Endothelial cell of umbilical vein (primary cell): Measurements from ENCODE around the gene TMEM119. TPM values are rescaled to one million over a fixed set of nuclear protein-coding genes. Genes with fewer than 3 reads are reported as not detected.

Source experiments
- BruUV-seq: library from RNA; stranded (reverse); fragments of 400-500 nt; replicated peaks from 2 replicates; lab custom pipeline; 2021; lab: Mats Ljungman, UMichigan
- CTCF ChIA-PET: fragments of 300-600, 350-600 bp; sonication (Branson Sonifier 250); formaldehyde crosslinking; loops from one replicate; lab custom pipeline; 2021; ENCODE audit warnings: antibody characterized with exemption, inconsistent platforms; lab: Charles Lee
- POLR2A ChIA-PET: fragments of 300-600, 350-600 bp; sonication (Branson Sonifier 250); formaldehyde crosslinking; loops from one replicate; lab custom pipeline; 2021; ENCODE audit warnings: antibody characterized with exemption, inconsistent platforms; lab: Charles Lee
- DNase-seq: peaks from one replicate; pipeline ENCODE4 v3.0.0-alpha.2; 2011; ENCODE audit warnings: low read depth, low spot score
- FAIRE-seq: peaks from 2 replicates; lab custom pipeline; 2011; peaks lifted over from hg19 to GRCh38; lab: Jason Lieb, UNC
- H2AFZ ChIP-seq: 2 replicates; pipeline ENCODE4 v1.6.0; 2012; ENCODE audit warnings: low read depth, low read length, control low read depth, inconsistent platforms
- H3K27ac ChIP-seq: 2 replicates; pipeline ENCODE4 v1.5.1; 2011; ENCODE audit warnings: low read depth, mild to moderate bottlenecking, control low read depth, low read length, moderate library complexity; ENCODE audit not compliant: insufficient read depth
- H3K27me3 ChIP-seq, 2 experiments: 2 replicates each; pipeline versions ENCODE4 v1.6.0 to v1.6.1; 2011; ENCODE audit warnings: low read length in 2 of 2, mixed read lengths in 1 of 2; ENCODE audit not compliant: control insufficient read depth in 2 of 2, insufficient read depth in 2 of 2
- H3K36me3 ChIP-seq, 2 experiments: 2 replicates in 1 of 2; 3 replicates in 1 of 2; pipeline ENCODE4 v1.5.1; 2011; ENCODE audit warnings: low read length in 2 of 2, mild to moderate bottlenecking in 1 of 2, moderate library complexity in 1 of 2; ENCODE audit not compliant: control insufficient read depth in 2 of 2, insufficient read depth in 2 of 2; ENCODE audit errors: extremely low read depth in 1 of 2
- H3K4me1 ChIP-seq: 3 replicates; pipeline ENCODE4 v1.5.1; 2011; ENCODE audit warnings: mild to moderate bottlenecking, low read length; ENCODE audit not compliant: control insufficient read depth, insufficient read depth; ENCODE audit errors: extremely low read depth
- H3K4me2 ChIP-seq: 2 replicates; pipeline ENCODE4 v1.6.1; 2011; ENCODE audit warnings: low read length, control low read depth, mixed read lengths; ENCODE audit not compliant: insufficient read depth
- H3K4me3 ChIP-seq, 3 experiments: fragments of 200-600 bp in 1 of 3; sonication (generic), shearing (Covaris generic) in 1 of 3; replicated peaks in 1 of 3; 2 replicates each; pipeline ENCODE4 v1.5.1; 2011 to 2016; ENCODE audit warnings: control low read depth in 3 of 3, low read length in 3 of 3, mild to moderate bottlenecking in 2 of 3, inconsistent platforms in 1 of 3, low read depth in 1 of 3, moderate library complexity in 1 of 3; ENCODE audit not compliant: insufficient read depth in 1 of 3
- H3K79me2 ChIP-seq: 2 replicates; pipeline ENCODE4 v1.6.0; 2012; ENCODE audit warnings: low read length, inconsistent platforms; ENCODE audit not compliant: control insufficient read depth, insufficient read depth
- H3K9ac ChIP-seq: replicated peaks from 2 replicates; pipeline ENCODE3; 2011; ENCODE audit warnings: low read length, control low read depth; ENCODE audit not compliant: insufficient read depth; ENCODE audit errors: extremely low read depth
- H3K9me1 ChIP-seq: replicated peaks from 3 replicates; pipeline ENCODE4 v1.6.0; 2011; ENCODE audit warnings: mild to moderate bottlenecking, low read length; ENCODE audit not compliant: control insufficient read depth, insufficient read depth; ENCODE audit errors: extremely low read depth
- H3K9me3 ChIP-seq: replicated peaks from 2 replicates; pipeline ENCODE4 v1.5.1; 2012; ENCODE audit warnings: low read length, inconsistent platforms; ENCODE audit not compliant: control insufficient read depth, insufficient read depth
- H4K20me1 ChIP-seq: replicated peaks from 2 replicates; pipeline ENCODE3; 2011; ENCODE audit warnings: mild to moderate bottlenecking, low read length; ENCODE audit not compliant: control insufficient read depth, insufficient read depth; ENCODE audit errors: extremely low read depth
- FOS ChIP-seq: IDR thresholded peaks from 2 replicates; pipeline ENCODE4 v1.6.1; 2011; ENCODE audit warnings: mild to moderate bottlenecking, low read length, moderate library complexity, borderline replicate concordance; ENCODE audit not compliant: insufficient read depth
- GATA2 ChIP-seq: IDR thresholded peaks from 2 replicates; pipeline ENCODE4 v1.7.0; 2011; ENCODE audit warnings: low read depth, mild to moderate bottlenecking, moderate library complexity, mixed read lengths, low read length; ENCODE audit not compliant: insufficient read length, insufficient read depth
- JUN ChIP-seq: IDR thresholded peaks from 2 replicates; pipeline ENCODE4 v1.6.1; 2011; ENCODE audit warnings: borderline replicate concordance, low read depth; ENCODE audit not compliant: insufficient read length, insufficient read depth
- MYC ChIP-seq: IDR thresholded peaks from one replicate; pipeline ENCODE4 v1.6.1; 2011; ENCODE audit warnings: mild to moderate bottlenecking, low read depth, low read length
- POLR2A ChIP-seq: IDR thresholded peaks from 2 replicates; pipeline ENCODE4 v1.6.1; 2012; ENCODE audit warnings: low read depth, mild to moderate bottlenecking, control low read depth, low read length
- POLR2AphosphoS5 ChIP-seq: IDR thresholded peaks from 2 replicates; pipeline ENCODE4 v1.6.1; 2012; ENCODE audit warnings: low read depth, mild to moderate bottlenecking, control low read depth, low read length, moderate library complexity; ENCODE audit not compliant: insufficient read depth
- dilution Hi-C: fragments of 300-500 bp; cut with MboI; formaldehyde crosslinking; loops from one replicate; pipeline ENCODE4 v1.15.0; 2019; ENCODE audit warnings: low sequenced_read_pairs; ENCODE audit not compliant: extremely low pct_ligation_motif_present
- intact Hi-C: fragments of 100-400 bp; cut with micrococcal nuclease; formaldehyde crosslinking; loops from one replicate; pipeline ENCODE4 v1.10.0; 2022
- polyA plus RNA-seq, 4 experiments: library from polyadenylated mRNA; depleted of rRNA in 3 of 4; stranded (reverse) in 3 of 4; unstranded in 1 of 4; fragments of >200 nt; gene quantifications; 2 replicates each; pipeline versions ENCODE4 v1.2.1 to v1.2.3, GENCODE V29; 2011 to 2012; ENCODE audit warnings: missing spikeins in 1 of 4
- total RNA-seq: library from RNA; stranded (reverse); gene quantifications from 2 replicates; pipeline ENCODE4 v1.2.3, GENCODE V29; 2021
- TF ChIP-seq, protein P1 (sequence below): IDR thresholded peaks from 2 replicates; pipeline ENCODE4 v1.6.1; 2011; ENCODE audit not compliant: insufficient read depth, insufficient read length

Gene TMEM119
- total and polyA plus RNA-seq, 2 donors (not counting 3 experiments of a cell fraction or from before 2014, with no cell fraction given), result not detected

DNA sequence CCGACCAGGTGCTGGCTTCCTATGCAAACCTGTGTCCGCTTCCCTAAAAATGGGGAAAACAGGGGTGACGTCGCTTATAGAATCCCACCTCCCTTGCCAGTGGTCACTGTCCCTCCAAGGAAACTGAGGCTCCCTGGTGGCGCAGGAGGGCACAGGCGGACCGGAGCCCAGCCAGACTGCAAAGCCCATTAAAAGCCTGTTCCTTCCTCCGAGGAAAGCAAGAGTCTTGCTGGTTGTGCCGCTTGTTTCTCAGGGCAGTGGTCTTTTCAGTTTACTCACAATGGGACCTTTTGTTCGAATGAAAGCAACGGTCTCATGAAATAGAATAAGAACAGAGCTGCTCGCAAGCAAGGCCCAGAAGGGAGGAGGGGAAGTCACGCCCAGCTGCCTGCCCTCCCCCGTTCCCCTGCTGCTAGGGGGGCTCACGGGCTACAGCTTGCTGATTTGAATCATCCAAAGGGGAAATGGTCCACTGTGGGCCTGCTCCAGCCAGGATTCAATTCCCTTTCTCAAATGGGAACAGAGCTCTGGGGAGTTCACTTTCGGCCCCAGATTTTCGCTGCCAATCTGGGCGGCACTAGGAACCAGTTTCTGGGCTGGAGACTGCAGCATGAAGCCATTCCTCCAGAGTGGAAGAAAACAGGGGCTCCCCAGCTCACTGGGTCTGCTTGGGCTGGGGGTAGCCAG lies 40.4 kb upstream of the TMEM119 start:
- intact Hi-C loops, result no loop called here
- Histone ChIP-seq H3K4me2 (no peak overlapping the region), H3K36me3 (no peaks in the 10 kb centered on the region), H3K9ac (no peak overlapping the region), H3K9me1 (no peaks in the 10 kb centered on the region), H3K4me1 (peaks cover 7% of the 10 kb centered on the region), H2AFZ (no peak overlapping the region), H3K79me2 (no peaks in the 10 kb centered on the region), H4K20me1 (no peaks in the 10 kb centered on the region), H3K27ac (no peak overlapping the region), H3K27me3 (no peaks in the 10 kb centered on the region), H3K4me3 (no peak overlapping the region), H3K9me3 (no peaks in the 10 kb centered on the region)
- ChIA-PET CTCF (interaction anchor here (0.9 to 7.3 kb wide), 6 partner anchors 9 to 165 kb away, joined by 3 to 37 read pairs (median 8); no protein-coding TSS in a partner anchor), POLR2A (no interaction called here)
- FAIRE-seq (no peak), DNase-seq (peak; percentile 30)
- BruUV-seq, result no TSS peak
- TF ChIP-seq GATA2, result no peak
- peak; percentile 3 for TF ChIP-seq POLR2AphosphoS5
- dilution Hi-C loops, result no loop called here

DNA sequence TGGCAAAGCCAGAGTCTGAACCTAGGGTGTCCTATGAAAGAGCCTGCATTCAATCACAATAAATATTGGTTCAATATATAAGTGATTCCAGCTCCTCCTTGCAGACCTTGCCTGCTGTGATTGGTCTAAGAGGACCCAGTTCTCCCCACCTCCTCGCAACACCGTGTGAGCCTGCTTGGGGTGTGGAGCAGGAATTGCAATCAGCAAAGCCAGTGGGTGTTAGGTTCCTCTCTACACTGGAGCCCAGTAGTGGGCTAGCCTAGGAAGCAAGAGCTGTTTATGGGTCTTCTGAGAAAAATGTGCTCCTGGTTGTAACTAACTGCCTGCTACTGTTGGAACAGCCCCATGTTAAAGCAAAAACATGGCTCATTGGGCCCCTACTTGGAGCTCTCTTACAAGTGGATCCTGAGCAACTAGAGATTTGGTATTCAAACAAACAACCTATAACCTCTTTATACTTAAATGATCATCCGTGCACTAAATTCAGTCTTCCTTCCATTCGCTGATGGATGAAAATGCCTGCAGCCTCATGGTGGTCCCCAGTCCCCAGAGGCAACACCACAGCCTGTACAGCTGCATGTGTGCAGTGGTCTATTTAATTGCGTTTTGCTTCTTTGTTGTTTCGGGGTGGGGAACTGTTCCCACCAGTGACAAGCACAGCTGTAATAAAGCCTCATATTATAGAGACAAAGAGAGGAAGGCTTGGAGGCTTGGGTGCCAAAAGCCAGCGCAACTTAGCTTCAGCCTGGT lies 39.5 kb upstream of the TMEM119 start:
- peaks cover 7% of the 10 kb centered on the region for H3K4me1 ChIP-seq
- no peak overlapping the region for H3K4me3 ChIP-seq
- intact Hi-C loops, result no loop called here
- no peaks in the 10 kb centered on the region for H4K20me1 ChIP-seq
- H2AFZ ChIP-seq, result no peak overlapping the region
- ChIA-PET CTCF (interaction anchor here (1.2 to 7.3 kb wide), 5 partner anchors 10 to 313 kb away, joined by 3 to 37 read pairs (median 12); no protein-coding TSS in a partner anchor), POLR2A (interaction anchor here (0.6 kb wide), 1 partner anchor 16 kb away, joined by 4 read pairs; no protein-coding TSS in a partner anchor)
- no peak overlapping the region for H3K4me2 ChIP-seq
- no peaks in the 10 kb centered on the region for H3K27me3 ChIP-seq
- no peak for TF ChIP-seq POLR2AphosphoS5
- TF ChIP-seq FOS, result no peak
- TF ChIP-seq, protein P1, sequence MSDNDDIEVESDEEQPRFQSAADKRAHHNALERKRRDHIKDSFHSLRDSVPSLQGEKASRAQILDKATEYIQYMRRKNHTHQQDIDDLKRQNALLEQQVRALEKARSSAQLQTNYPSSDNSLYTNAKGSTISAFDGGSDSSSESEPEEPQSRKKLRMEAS, result no peak
- TF ChIP-seq MYC, result no peak
- TF ChIP-seq JUN, result no peak
- no peak for TF ChIP-seq POLR2A
- H3K9me3 ChIP-seq, result no peaks in the 10 kb centered on the region
- H3K36me3 ChIP-seq, result no peaks in the 10 kb centered on the region
- H3K79me2 ChIP-seq, result no peaks in the 10 kb centered on the region
- BruUV-seq, result no TSS peak
- no peak for FAIRE-seq
- dilution Hi-C loops, result no loop called here
- H3K9me1 ChIP-seq, result no peaks in the 10 kb centered on the region
- no peak overlapping the region for H3K9ac ChIP-seq
- no peak overlapping the region for H3K27ac ChIP-seq
- DNase-seq, result no peak
